ENCODE data around the gene CFDP1. TPM values are rescaled to one million over a fixed set of nuclear protein-coding genes. Genes with fewer than 3 reads are reported as not detected.

CFDP1 gene
- total and polyA plus RNA-seq, 2 of the 13 experiments (the other 11 are each of a cell fraction or from before 2014, with no cell fraction given) = 78.6 to 153 TPM

DNA sequence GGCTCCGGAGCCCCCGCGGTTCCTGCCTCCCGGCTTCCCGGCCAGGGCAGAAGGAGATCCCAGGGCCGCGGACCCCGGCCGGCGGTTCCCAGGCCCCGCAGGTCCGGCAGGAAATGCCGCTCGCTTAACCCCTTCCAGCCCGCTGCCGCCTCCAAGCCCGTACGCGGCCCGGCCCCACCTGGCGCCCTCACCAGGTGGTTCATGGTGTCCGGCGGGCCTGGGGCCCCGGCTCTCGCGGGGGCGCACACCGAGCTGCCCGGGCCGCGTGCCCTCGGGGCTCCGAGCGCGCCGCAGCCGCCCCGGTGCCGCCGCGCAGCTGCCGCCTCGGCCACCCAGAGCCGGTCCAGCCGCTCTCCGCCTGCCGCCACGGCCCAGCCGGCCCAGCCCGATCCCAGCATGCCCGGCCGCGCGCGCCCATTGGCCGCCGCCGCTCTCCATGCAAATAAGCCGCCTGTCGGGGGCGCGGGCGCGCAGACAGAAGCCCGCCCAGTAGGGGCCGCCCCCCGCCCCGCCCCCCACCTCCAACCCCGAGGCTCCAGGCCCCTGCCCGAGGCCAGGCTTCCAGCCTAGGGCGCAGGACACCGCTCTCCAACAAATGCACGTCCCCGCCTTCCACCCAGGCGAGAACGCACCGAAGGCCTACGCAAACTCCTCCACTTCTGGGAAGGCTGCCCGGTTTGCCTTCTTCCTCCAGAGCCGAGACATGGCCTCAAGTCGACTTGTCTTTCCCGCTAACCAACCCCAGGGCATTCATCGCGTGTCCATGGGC lies 181.8 kb downstream of the CFDP1 start, which contains the start of gene BCAR1 (continued):
- no peak for TF ChIP-seq TCF7 (IDR thresholded peaks at IDR 0.05; ENCODE audit: low read depth)
- peak; percentile 80 for TF ChIP-seq RAD21 (CRISPR knock-in tag; IDR thresholded peaks at IDR 0.05)
- TF ChIP-seq SOX5 (CRISPR knock-in tag; IDR thresholded peaks at IDR 0.05; ENCODE audit: borderline replicate concordance) = no peak
- 0 out of 2 replicates have a peak, but pooled peaks have one; percentile 6 for TF ChIP-seq THAP11 (CRISPR knock-in tag; IDR thresholded peaks at IDR 0.05)
- TF ChIP-seq ZNF34 (CRISPR knock-in tag; IDR thresholded peaks at IDR 0.05; ENCODE audit: borderline replicate concordance) = no peak
- TF ChIP-seq, protein P1, sequence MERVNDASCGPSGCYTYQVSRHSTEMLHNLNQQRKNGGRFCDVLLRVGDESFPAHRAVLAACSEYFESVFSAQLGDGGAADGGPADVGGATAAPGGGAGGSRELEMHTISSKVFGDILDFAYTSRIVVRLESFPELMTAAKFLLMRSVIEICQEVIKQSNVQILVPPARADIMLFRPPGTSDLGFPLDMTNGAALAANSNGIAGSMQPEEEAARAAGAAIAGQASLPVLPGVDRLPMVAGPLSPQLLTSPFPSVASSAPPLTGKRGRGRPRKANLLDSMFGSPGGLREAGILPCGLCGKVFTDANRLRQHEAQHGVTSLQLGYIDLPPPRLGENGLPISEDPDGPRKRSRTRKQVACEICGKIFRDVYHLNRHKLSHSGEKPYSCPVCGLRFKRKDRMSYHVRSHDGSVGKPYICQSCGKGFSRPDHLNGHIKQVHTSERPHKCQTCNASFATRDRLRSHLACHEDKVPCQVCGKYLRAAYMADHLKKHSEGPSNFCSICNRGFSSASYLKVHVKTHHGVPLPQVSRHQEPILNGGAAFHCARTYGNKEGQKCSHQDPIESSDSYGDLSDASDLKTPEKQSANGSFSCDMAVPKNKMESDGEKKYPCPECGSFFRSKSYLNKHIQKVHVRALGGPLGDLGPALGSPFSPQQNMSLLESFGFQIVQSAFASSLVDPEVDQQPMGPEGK (CRISPR knock-in tag; IDR thresholded peaks at IDR 0.05) = no peak; the same call in 1 of the 2 replicates
- TF ChIP-seq GTF3A (CRISPR knock-in tag; conservative IDR thresholded peaks at IDR 0.05) = no peak
- TF ChIP-seq ZNF780A (CRISPR knock-in tag; IDR thresholded peaks at IDR 0.05) = no peak
- TF ChIP-seq AGO2 (optimal IDR thresholded peaks at IDR 0.05; ENCODE audit: low read depth, low read length) = peak; percentile 97
- TF ChIP-seq, protein P2, sequence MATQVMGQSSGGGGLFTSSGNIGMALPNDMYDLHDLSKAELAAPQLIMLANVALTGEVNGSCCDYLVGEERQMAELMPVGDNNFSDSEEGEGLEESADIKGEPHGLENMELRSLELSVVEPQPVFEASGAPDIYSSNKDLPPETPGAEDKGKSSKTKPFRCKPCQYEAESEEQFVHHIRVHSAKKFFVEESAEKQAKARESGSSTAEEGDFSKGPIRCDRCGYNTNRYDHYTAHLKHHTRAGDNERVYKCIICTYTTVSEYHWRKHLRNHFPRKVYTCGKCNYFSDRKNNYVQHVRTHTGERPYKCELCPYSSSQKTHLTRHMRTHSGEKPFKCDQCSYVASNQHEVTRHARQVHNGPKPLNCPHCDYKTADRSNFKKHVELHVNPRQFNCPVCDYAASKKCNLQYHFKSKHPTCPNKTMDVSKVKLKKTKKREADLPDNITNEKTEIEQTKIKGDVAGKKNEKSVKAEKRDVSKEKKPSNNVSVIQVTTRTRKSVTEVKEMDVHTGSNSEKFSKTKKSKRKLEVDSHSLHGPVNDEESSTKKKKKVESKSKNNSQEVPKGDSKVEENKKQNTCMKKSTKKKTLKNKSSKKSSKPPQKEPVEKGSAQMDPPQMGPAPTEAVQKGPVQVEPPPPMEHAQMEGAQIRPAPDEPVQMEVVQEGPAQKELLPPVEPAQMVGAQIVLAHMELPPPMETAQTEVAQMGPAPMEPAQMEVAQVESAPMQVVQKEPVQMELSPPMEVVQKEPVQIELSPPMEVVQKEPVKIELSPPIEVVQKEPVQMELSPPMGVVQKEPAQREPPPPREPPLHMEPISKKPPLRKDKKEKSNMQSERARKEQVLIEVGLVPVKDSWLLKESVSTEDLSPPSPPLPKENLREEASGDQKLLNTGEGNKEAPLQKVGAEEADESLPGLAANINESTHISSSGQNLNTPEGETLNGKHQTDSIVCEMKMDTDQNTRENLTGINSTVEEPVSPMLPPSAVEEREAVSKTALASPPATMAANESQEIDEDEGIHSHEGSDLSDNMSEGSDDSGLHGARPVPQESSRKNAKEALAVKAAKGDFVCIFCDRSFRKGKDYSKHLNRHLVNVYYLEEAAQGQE (IDR thresholded peaks at IDR 0.05; ENCODE audit: borderline replicate concordance in 1 of 2, low read depth in 1 of 2, low read length in 2 of 2) = no peak
- TF ChIP-seq MYNN (CRISPR knock-in tag; IDR thresholded peaks at IDR 0.05; ENCODE audit: low read depth) = 0 out of 2 replicates have a peak, but pooled peaks have one; percentile 57
- TF ChIP-seq HDAC2 (CRISPR knock-in tag; IDR thresholded peaks at IDR 0.05) = peak; percentile 61; the same call in 1 of the 2 replicates
- TF ChIP-seq MXD4 (CRISPR knock-in tag; IDR thresholded peaks at IDR 0.05) = peak; percentile 15; the same call in 1 of the 2 replicates
- no peak for TF ChIP-seq HNF4G (IDR thresholded peaks at IDR 0.05; ENCODE audit: borderline replicate concordance, low read depth, low read length)
- TF ChIP-seq HNF4G (CRISPR knock-in tag; IDR thresholded peaks at IDR 0.05; ENCODE audit: borderline replicate concordance, low read depth) = no peak
- 0 out of 2 replicates have a peak, but pooled peaks have one; percentile 16 for TF ChIP-seq ZSCAN22 (CRISPR knock-in tag; IDR thresholded peaks at IDR 0.05)
- peak; percentile 62 for TF ChIP-seq ZFX (CRISPR knock-in tag; IDR thresholded peaks at IDR 0.05; ENCODE audit: low read depth)
- peak; percentile 47; the same call in 1 of the 2 replicates for TF ChIP-seq DMAP1 (CRISPR knock-in tag; IDR thresholded peaks at IDR 0.05)
- TF ChIP-seq CREB1 (IDR thresholded peaks at IDR 0.05) = no peak
- no peak for TF ChIP-seq CREB1 (CRISPR knock-in tag; IDR thresholded peaks at IDR 0.05)
- TF ChIP-seq SNAPC2 (CRISPR knock-in tag; IDR thresholded peaks at IDR 0.05) = peak; percentile 32; the same call in 1 of the 2 replicates
- 0 out of 2 replicates have a peak, but pooled peaks have one; percentile 6 for TF ChIP-seq FOXA3 (CRISPR knock-in tag; IDR thresholded peaks at IDR 0.05)
- TF ChIP-seq ZC3H13 (CRISPR knock-in tag; IDR thresholded peaks at IDR 0.05) = peak; percentile 67; the same call in 1 of the 2 replicates

Measured in HepG2 (cell line).